HG03571 (cell line): ENCODE measurements around the gene HINFP.
"Not testable (repeated sequence)": the region's sequence is repeated elsewhere in the genome, so short reads cannot be mapped to it uniquely, and the experiment has no call there.

ENCODE experiments used
- ATAC-seq: cut with Tn5 transposase; IDR thresholded peaks from one replicate; pipeline ENCODE4 v1.9.1; 2021; ENCODE audit not compliant: unreplicated experiment

The HINFP gene

GRCh38 chr11:119117004-119117706 is 4.2 kb upstream of the HINFP start:
- ATAC-seq = no peak

- ATAC-seq = no peak
Measured at GRCh38 chr11:119118227-119118626, 3.2 kb upstream of the HINFP start.

GRCh38 chr11:119118946-119119345 is 2.4 kb upstream of the HINFP start:
- no peak for ATAC-seq

GRCh38 chr11:119120639-119121007 is 757 bp upstream of the HINFP start:
- ATAC-seq = no peak

- ATAC-seq = no peak
Measured at GRCh38 chr11:119121811-119122124, 388 bp downstream of the HINFP start.

GRCh38 chr11:119125821-119126220 is 4.4 kb downstream of the HINFP start:
- no peak for ATAC-seq

GRCh38 chr11:119126675-119127268 is 5.4 kb downstream of the HINFP start:
- ATAC-seq = no peak

GRCh38 chr11:119130662-119131061 is 9.3 kb downstream of the HINFP start:
- ATAC-seq = no peak

- no peak for ATAC-seq
Measured at GRCh38 chr11:119134389-119134978, 13.1 kb downstream of the HINFP start.

- not testable (repeated sequence) for ATAC-seq
Measured at GRCh38 chr11:119139276-119139675, 17.9 kb downstream of the HINFP start.

GRCh38 chr11:119144825-119145486 is 23.6 kb downstream of the HINFP start:
- no peak for ATAC-seq

- ATAC-seq = no peak
Measured at GRCh38 chr11:119145551-119145950, 24.2 kb downstream of the HINFP start.

- no peak for ATAC-seq
Measured at GRCh38 chr11:119147604-119148333, 26.4 kb downstream of the HINFP start.

- no peak for ATAC-seq
Measured at GRCh38 chr11:119148720-119149017, 27.3 kb downstream of the HINFP start.

- ATAC-seq = no peak
Measured at GRCh38 chr11:119149018-119149785, 27.8 kb downstream of the HINFP start, which contains the start of gene ABCG4. ABCG4 (plus strand) TSS chr11:119149052; CDS start chr11:119149966, 914 bp downstream.

- no peak for ATAC-seq
Measured at GRCh38 chr11:119149786-119150275, 28.5 kb downstream of the HINFP start.

- ATAC-seq = no peak
Measured at GRCh38 chr11:119152043-119152442, 30.7 kb downstream of the HINFP start.

- no peak for ATAC-seq
Measured at GRCh38 chr11:119152604-119153003, 31.2 kb downstream of the HINFP start.

GRCh38 chr11:119153049-119153818 is 31.9 kb downstream of the HINFP start:
- no peak for ATAC-seq

- ATAC-seq = no peak
Measured at GRCh38 chr11:119154178-119154577, 32.8 kb downstream of the HINFP start.
